DND-41 (cell line): ENCODE results near the gene SLAMF1.

Source experiments
- CTCF ChIP-seq: IDR thresholded peaks from 2 replicates; pipeline ENCODE4 v1.5.1; 2012; ENCODE audit warnings: borderline replicate concordance, low read length, moderate library complexity, mild to moderate bottlenecking; ENCODE audit not compliant: poor library complexity, severe bottlenecking; ENCODE audit errors: extremely low read depth
- EZH2 ChIP-seq: IDR thresholded peaks from 3 replicates; pipeline ENCODE4 v1.6.1; 2012; ENCODE audit warnings: borderline replicate concordance, low read depth, mild to moderate bottlenecking, moderate library complexity, low read length, inconsistent platforms; ENCODE audit not compliant: severe bottlenecking

GRCh38 chr1:160623862-160624261 is 23.0 kb downstream of the SLAMF1 start:
- TF ChIP-seq CTCF (no peak), EZH2 (no peak)
